HepG2 (cell line): ENCODE measurements around the gene PLPPR2. TPM values are rescaled to one million over a fixed set of nuclear protein-coding genes. Genes with fewer than 3 reads are reported as not detected.
A peak's percentile ranks its signal among the peaks of the same experiment; 100 is the strongest.

ENCODE experiments used
- ATF4 ChIP-seq, 2 experiments: fragments of 450-650 bp in 1 of 2; sonication (generic) in 1 of 2; formaldehyde crosslinking; IDR thresholded peaks; 2 replicates each; pipeline versions ENCODE4 v1.5.0 to v1.8.0; 2020 to 2022; ENCODE audit warnings: mild to moderate bottlenecking in 1 of 2, missing genetic modification reagents in 1 of 2
- EEA1 ChIP-seq: sonication (generic); formaldehyde crosslinking; IDR thresholded peaks from 2 replicates; pipeline ENCODE4 v1.5.1; 2020; ENCODE audit warnings: mild to moderate bottlenecking, missing genetic modification reagents, borderline replicate concordance
- ELF4 ChIP-seq: sonication (generic); formaldehyde crosslinking; IDR thresholded peaks from 2 replicates; pipeline ENCODE4 v1.5.0; 2020; ENCODE audit warnings: missing genetic modification reagents, mild to moderate bottlenecking, moderate library complexity, borderline replicate concordance
- GABPA ChIP-seq, 2 experiments: IDR thresholded peaks; 2 replicates each; pipeline ENCODE4 v1.6.1; 2011 to 2016; ENCODE audit warnings: low read depth in 2 of 2, low read length in 1 of 2, missing biosample characterization in 1 of 2, missing genetic modification characterization in 1 of 2
- KAT8 ChIP-seq: IDR thresholded peaks from 2 replicates; pipeline ENCODE4 v1.6.1; 2016; ENCODE audit warnings: missing genetic modification reagents, missing compliant biosample characterization
- MATR3 ChIP-seq: sonication (generic); formaldehyde crosslinking; IDR thresholded peaks from 2 replicates; pipeline ENCODE4 v1.4.0; 2020; ENCODE audit warnings: missing genetic modification reagents
- MED13 ChIP-seq: sonication (generic); formaldehyde crosslinking; IDR thresholded peaks from 2 replicates; pipeline ENCODE4 v1.5.0; 2020; ENCODE audit warnings: missing genetic modification reagents
- PAX8 ChIP-seq: sonication (generic); formaldehyde crosslinking; IDR thresholded peaks from 2 replicates; pipeline ENCODE4 v1.8.0; 2022; ENCODE audit warnings: mild to moderate bottlenecking, missing genetic modification reagents, borderline replicate concordance
- PHF21A ChIP-seq: sonication (generic); formaldehyde crosslinking; IDR thresholded peaks from 2 replicates; pipeline ENCODE4 v1.5.0; 2020; ENCODE audit warnings: mild to moderate bottlenecking, missing genetic modification reagents
- TBX3 ChIP-seq: fragments of 450-650 bp; IDR thresholded peaks from 2 replicates; pipeline ENCODE4 v1.6.1; 2017; ENCODE audit warnings: antibody characterized with exemption, mild to moderate bottlenecking, inconsistent platforms, borderline replicate concordance
- TFDP2 ChIP-seq: sonication (generic); formaldehyde crosslinking; IDR thresholded peaks from 2 replicates; pipeline ENCODE4 v1.4.0; 2020; ENCODE audit warnings: missing genetic modification reagents
- ZFAT ChIP-seq: sonication (generic); formaldehyde crosslinking; conservative IDR thresholded peaks from 2 replicates; pipeline ENCODE4 v1.8.1; 2023; ENCODE audit warnings: missing genetic modification reagents, inconsistent platforms
- ZFP91 ChIP-seq: sonication (generic); formaldehyde crosslinking; IDR thresholded peaks from 2 replicates; pipeline ENCODE4 v1.9.0; 2022; ENCODE audit warnings: missing genetic modification reagents, mild to moderate bottlenecking, borderline replicate concordance
- ZNF350 ChIP-seq: sonication (generic); formaldehyde crosslinking; IDR thresholded peaks from 2 replicates; pipeline ENCODE4 v1.4.0; 2020; ENCODE audit warnings: mild to moderate bottlenecking, low read depth, missing genetic modification reagents, borderline replicate concordance
- ZNF446 ChIP-seq: sonication (generic); formaldehyde crosslinking; IDR thresholded peaks from 2 replicates; pipeline ENCODE4 v1.5.0; 2020; ENCODE audit warnings: mild to moderate bottlenecking, missing genetic modification reagents
- ZNF530 ChIP-seq: sonication (generic); formaldehyde crosslinking; IDR thresholded peaks from 2 replicates; pipeline ENCODE4 v1.5.0; 2020; ENCODE audit warnings: low read depth, mild to moderate bottlenecking, missing genetic modification reagents
- ZNF629 ChIP-seq: sonication (generic); formaldehyde crosslinking; conservative IDR thresholded peaks from 2 replicates; pipeline ENCODE4 v1.5.0; 2020; ENCODE audit warnings: missing genetic modification reagents
- ZNF710 ChIP-seq: sonication (generic); formaldehyde crosslinking; IDR thresholded peaks from 2 replicates; pipeline ENCODE4 v1.5.0; 2020; ENCODE audit warnings: mild to moderate bottlenecking, missing genetic modification reagents, borderline replicate concordance
- ZNF746 ChIP-seq: sonication (generic); formaldehyde crosslinking; IDR thresholded peaks from 2 replicates; pipeline ENCODE4 v1.8.0; 2022; ENCODE audit warnings: mild to moderate bottlenecking, missing genetic modification reagents
- ZNF839 ChIP-seq: sonication (generic); formaldehyde crosslinking; IDR thresholded peaks from 2 replicates; pipeline ENCODE4 v1.4.0; 2020; ENCODE audit warnings: missing genetic modification reagents, mild to moderate bottlenecking, borderline replicate concordance
- ZSCAN29 ChIP-seq: sonication (generic); formaldehyde crosslinking; conservative IDR thresholded peaks from 2 replicates; pipeline ENCODE4 v1.4.0; 2020; ENCODE audit warnings: mild to moderate bottlenecking, missing genetic modification reagents
- polyA plus RNA-seq, 8 experiments: library from polyadenylated mRNA; depleted of rRNA in 3 of 8; stranded (reverse) in 7 of 8; unstranded in 1 of 8; fragments of >200 nt; fragmentation: Illumina TruSeq in 4 of 8; extraction: Trizol in 4 of 8; gene quantifications; 2 replicates each; pipeline versions ENCODE4 v1.2.1 to v1.2.3, GENCODE V29; 2011 to 2016; ENCODE audit warnings: low read depth in 4 of 8, missing spikeins in 1 of 8, mixed read lengths in 1 of 8; ENCODE audit not compliant: insufficient read depth in 1 of 8
- total RNA-seq, 5 experiments: library from RNA; depleted of rRNA; stranded (reverse); fragments of >200 nt; fragmentation: Illumina TruSeq; extraction: Trizol; gene quantifications; 2 replicates each; pipeline ENCODE4 v1.2.3, GENCODE V29; 2016; ENCODE audit warnings: low read depth in 1 of 5

PLPPR2 gene
- total and polyA plus RNA-seq, 2 of the 13 experiments (the other 11 are each of a cell fraction or from before 2014, with no cell fraction given): 1.5 to 2.1 TPM

- TF ChIP-seq ZNF746 (CRISPR knock-in tag) (no peak), PAX8 (CRISPR knock-in tag) (no peak), ZNF530 (CRISPR knock-in tag) (no peak), EEA1 (CRISPR knock-in tag) (peak; percentile 77; the same call in 1 of the 2 replicates), ZNF839 (CRISPR knock-in tag) (no peak), MATR3 (CRISPR knock-in tag) (no peak), ZNF446 (CRISPR knock-in tag) (peak; percentile 56; the same call in 1 of the 2 replicates), ZNF710 (no peak), PHF21A (CRISPR knock-in tag) (peak; percentile 56; the same call in 1 of the 2 replicates), ZNF629 (CRISPR knock-in tag) (peak; percentile 91), MED13 (CRISPR knock-in tag) (no peak), TBX3 (peak; percentile 68; the same call in 1 of the 2 replicates), ATF4 (CRISPR knock-in tag; IDR thresholded peaks at IDR 0.05) (0 out of 4 replicates have a peak, but pooled peaks of 1 of the 2 experiments have one; percentile 40), KAT8 (peak; percentile 93), ZNF350 (CRISPR knock-in tag) (peak; percentile 33), ZFAT (CRISPR knock-in tag) (no peak), ZSCAN29 (CRISPR knock-in tag) (no peak), TFDP2 (CRISPR knock-in tag) (no peak; the same call in 1 of the 2 replicates), GABPA (IDR thresholded peaks at IDR 0.05; ENCODE audit: low read depth, low read length) (peak; percentile 44; the same call in 1 of the 2 replicates), GABPA (CRISPR knock-in tag; IDR thresholded peaks at IDR 0.05; ENCODE audit: low read depth) (peak; percentile 85), ELF4 (CRISPR knock-in tag) (no peak), ZFP91 (CRISPR knock-in tag) (peak; percentile 81; the same call in 1 of the 2 replicates)
Observed at GRCh38 chr19:11374433-11375142, 19.4 kb downstream of the PLPPR2 start, which contains the start of gene SWSAP1 (continued).
